ENCODE data around the gene CNNM4. TPM values are rescaled to one million over a fixed set of nuclear protein-coding genes. Genes with fewer than 3 reads are reported as not detected.

The CNNM4 gene
- total and polyA plus RNA-seq, 4 donors: 0.82 to 2.3 (median 2.1) TPM

- DNase-seq (ENCODE audit: low spot score): no peak
These were observed 62.5 kb downstream of the CNNM4 start for GRCh38 chr2:96823198-96823597.

More at GRCh38 chr2:96823198-96823597, 62.5 kb downstream of the CNNM4 start:
- H3K4me3 ChIP-seq (ENCODE audit: low read depth in 1 of 3, low read length in 3 of 3): no peak overlapping the region
- WGBS: 90% methylated on average over 11 of the region's 11 CpGs
- TF ChIP-seq RXRA (IDR thresholded peaks at IDR 0.05): no peak
- no peak for TF ChIP-seq FOXA2 (IDR thresholded peaks at IDR 0.05)
- TF ChIP-seq REST (IDR thresholded peaks at IDR 0.05): no peak
- TF ChIP-seq SP1 (IDR thresholded peaks at IDR 0.05): no peak
- TF ChIP-seq ZBTB33 (IDR thresholded peaks at IDR 0.05): no peak
- TF ChIP-seq RAD21 (IDR thresholded peaks at IDR 0.05): no peak
- TF ChIP-seq YY1 (IDR thresholded peaks at IDR 0.05): no peak
- no peak for TF ChIP-seq CTCF (IDR thresholded peaks at IDR 0.05; ENCODE audit: low read depth, low read length, missing input control)
- TF ChIP-seq GABPA (IDR thresholded peaks at IDR 0.05 in 1 of 2, conservative IDR thresholded peaks at IDR 0.05 in 1 of 2): no peak
- no peak for TF ChIP-seq EGR1 (IDR thresholded peaks at IDR 0.05; ENCODE audit: low read depth in 2 of 2)
- no peak for TF ChIP-seq TAF1 (conservative IDR thresholded peaks at IDR 0.05)
- TF ChIP-seq JUND (IDR thresholded peaks at IDR 0.05): no peak
- TF ChIP-seq NR2F2 (IDR thresholded peaks at IDR 0.05): no peak
- no peak for TF ChIP-seq HNF4G (IDR thresholded peaks at IDR 0.05)
- TF ChIP-seq MAX (IDR thresholded peaks at IDR 0.05): no peak
- TF ChIP-seq ATF3 (IDR thresholded peaks at IDR 0.05): no peak
- no peak for TF ChIP-seq HNF4A (conservative IDR thresholded peaks at IDR 0.05)
- TF ChIP-seq FOXA1 (IDR thresholded peaks at IDR 0.05): no peak
- H3K4me1 ChIP-seq (ENCODE audit: control insufficient read depth in 4 of 4, insufficient read depth in 4 of 4, low read length in 3 of 4): peaks cover 21 to 52% (median 44%) of the 10 kb centered on the region in 4 donors
- H3K27me3 ChIP-seq (ENCODE audit: control insufficient read depth in 4 of 4, insufficient read depth in 4 of 4, low read length in 3 of 4): no peaks in the 10 kb centered on the region
- no peaks in the 10 kb centered on the region for H3K9me3 ChIP-seq (ENCODE audit: control insufficient read depth in 4 of 4, low read length in 3 of 4)
- no peak overlapping the region for H3K27ac ChIP-seq (ENCODE audit: low read depth in 1 of 2, low read length in 2 of 2)
- H3K9ac ChIP-seq (ENCODE audit: low read depth in 1 of 2, low read length in 2 of 2): no peak overlapping the region
- H3K36me3 ChIP-seq (ENCODE audit: control insufficient read depth in 4 of 4, insufficient read depth in 3 of 4, low read depth in 1 of 4, low read length in 3 of 4): peaks cover 12 to 28% (median 20%) of the 10 kb centered on the region in 4 donors
